Smooth muscle cell (in vitro differentiated cells): Measurements from ENCODE around the gene UGT2A1. TPM values are rescaled to one million over a fixed set of nuclear protein-coding genes. Genes with fewer than 3 reads are reported as not detected.
A peak's percentile ranks its signal among the peaks of the same experiment; 100 is the strongest.

Source experiments
- DNase-seq: peaks from one replicate; lab custom pipeline; 2025; ENCODE audit not compliant: unreplicated experiment; lab: John Stamatoyannopoulos, UW
- H2AFZ ChIP-seq: fragments of 200-600 bp; sonication (generic); 2 replicates; pipeline ENCODE4 v1.6.0; 2016; ENCODE audit warnings: antibody characterized with exemption, low read depth, mild to moderate bottlenecking
- H3F3A ChIP-seq: fragments of 200-600 bp; sonication (generic); 2 replicates; pipeline ENCODE4 v1.6.0; 2017; ENCODE audit warnings: antibody characterized with exemption, low read depth
- H3K27ac ChIP-seq: fragments of 200-600 bp; sonication (generic); 2 replicates; pipeline ENCODE4 v1.5.1; 2016; ENCODE audit warnings: low read depth, mild to moderate bottlenecking
- H3K27me3 ChIP-seq: fragments of 200-600 bp; sonication (generic); 2 replicates; pipeline ENCODE4 v1.6.1; 2016; ENCODE audit warnings: low read depth, mild to moderate bottlenecking
- H3K36me3 ChIP-seq: fragments of 200-600 bp; sonication (generic); 2 replicates; pipeline ENCODE4 v1.5.1; 2016; ENCODE audit warnings: low read depth
- H3K4me1 ChIP-seq: fragments of 200-600 bp; sonication (generic); 2 replicates; pipeline ENCODE4 v1.5.1; 2016; ENCODE audit warnings: low read depth
- H3K4me2 ChIP-seq: fragments of 200-600 bp; sonication (generic); 2 replicates; pipeline ENCODE4 v1.6.0; 2016; ENCODE audit warnings: mild to moderate bottlenecking
- H3K4me3 ChIP-seq: fragments of 200-600 bp; sonication (generic); 2 replicates; pipeline ENCODE4 v1.5.1; 2016; ENCODE audit warnings: mild to moderate bottlenecking
- H3K79me2 ChIP-seq: fragments of 200-600 bp; sonication (generic); 2 replicates; pipeline ENCODE4 v1.6.0; 2016; ENCODE audit warnings: low read depth, mild to moderate bottlenecking
- H3K9ac ChIP-seq: fragments of 200-600 bp; sonication (generic); 2 replicates; pipeline ENCODE4 v1.6.0; 2016; ENCODE audit warnings: low read depth
- H3K9me3 ChIP-seq: fragments of 200-600 bp; sonication (generic); replicated peaks from 2 replicates; pipeline ENCODE4 v1.5.1; 2016; ENCODE audit warnings: low read depth
- H4K20me1 ChIP-seq: fragments of 200-600 bp; sonication (generic); 2 replicates; pipeline ENCODE4 v1.6.0; 2016; ENCODE audit warnings: low read depth
- WGBS: methylation state at CpG from one replicate; pipeline ENCODE4 v1.1.7; 2016; ENCODE audit warnings: low lambda C conversion rate; 5-methylcytosine and 5-hydroxymethylcytosine counted together
- polyA plus RNA-seq: library from polyadenylated mRNA; unstranded; fragments of >200 nt; fragmentation: Nextera tagmentation; extraction: Ambion mirVana; gene quantifications from 2 replicates; pipeline ENCODE4 v1.2.1, GENCODE V29; 2016
- small RNA-seq: library from RNA; depleted of rRNA; stranded (forward); fragments of <200 nt; gene quantifications from one replicate; pipeline ENCODE3, GENCODE V24; 2014
- total RNA-seq: library from RNA; depleted of rRNA; stranded (reverse); fragments of >200 nt; gene quantifications from 2 replicates; pipeline ENCODE4 v1.2.3, GENCODE V29; 2014
- TF ChIP-seq, protein P1 (sequence below): fragments of 200-600 bp; sonication (generic); IDR thresholded peaks from 2 replicates; pipeline ENCODE4 v1.5.1; 2017; ENCODE audit warnings: borderline replicate concordance, mild to moderate bottlenecking, antibody characterized with exemption; ENCODE audit not compliant: insufficient read depth, poor library complexity, severe bottlenecking

UGT2A1 gene
- total and polyA plus RNA-seq, 2 experiments from 2014 or later, result not detected

DNA sequence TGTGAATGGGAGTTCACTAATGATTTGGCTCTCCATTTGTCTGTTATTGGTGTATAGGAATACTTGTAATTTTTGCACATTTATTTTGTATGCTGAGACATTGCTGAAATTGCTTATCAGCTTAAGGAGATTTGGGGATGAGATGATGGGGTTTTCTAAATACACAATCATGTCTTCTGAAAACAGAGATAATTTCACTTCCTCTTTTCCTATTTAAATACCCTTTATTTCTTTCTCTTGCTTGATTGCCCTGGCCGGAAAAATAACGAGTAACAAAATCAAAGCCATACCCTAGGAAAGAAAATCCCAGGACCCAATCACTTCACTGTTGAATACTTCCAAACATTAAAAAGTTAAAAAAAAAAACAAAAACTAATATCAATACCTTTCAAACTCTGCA, 89.6 kb downstream of the UGT2A1 start:
- Histone ChIP-seq H3K9ac (no peak overlapping the region), H3K4me3 (no peak overlapping the region), H3K27ac (no peak overlapping the region), H2AFZ (no peak overlapping the region), H4K20me1 (no peaks in the 10 kb centered on the region), H3K27me3 (no peaks in the 10 kb centered on the region), H3K4me1 (no peaks in the 10 kb centered on the region), H3K79me2 (no peaks in the 10 kb centered on the region), H3F3A (no peaks in the 10 kb centered on the region), H3K9me3 (no peaks in the 10 kb centered on the region), H3K36me3 (no peaks in the 10 kb centered on the region), H3K4me2 (no peak overlapping the region)
- WGBS, result 65% methylated on average over 2 of the region's 2 CpGs
- no peak for DNase-seq
- TF ChIP-seq, protein P1, sequence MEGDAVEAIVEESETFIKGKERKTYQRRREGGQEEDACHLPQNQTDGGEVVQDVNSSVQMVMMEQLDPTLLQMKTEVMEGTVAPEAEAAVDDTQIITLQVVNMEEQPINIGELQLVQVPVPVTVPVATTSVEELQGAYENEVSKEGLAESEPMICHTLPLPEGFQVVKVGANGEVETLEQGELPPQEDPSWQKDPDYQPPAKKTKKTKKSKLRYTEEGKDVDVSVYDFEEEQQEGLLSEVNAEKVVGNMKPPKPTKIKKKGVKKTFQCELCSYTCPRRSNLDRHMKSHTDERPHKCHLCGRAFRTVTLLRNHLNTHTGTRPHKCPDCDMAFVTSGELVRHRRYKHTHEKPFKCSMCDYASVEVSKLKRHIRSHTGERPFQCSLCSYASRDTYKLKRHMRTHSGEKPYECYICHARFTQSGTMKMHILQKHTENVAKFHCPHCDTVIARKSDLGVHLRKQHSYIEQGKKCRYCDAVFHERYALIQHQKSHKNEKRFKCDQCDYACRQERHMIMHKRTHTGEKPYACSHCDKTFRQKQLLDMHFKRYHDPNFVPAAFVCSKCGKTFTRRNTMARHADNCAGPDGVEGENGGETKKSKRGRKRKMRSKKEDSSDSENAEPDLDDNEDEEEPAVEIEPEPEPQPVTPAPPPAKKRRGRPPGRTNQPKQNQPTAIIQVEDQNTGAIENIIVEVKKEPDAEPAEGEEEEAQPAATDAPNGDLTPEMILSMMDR, result no peak

DNA sequence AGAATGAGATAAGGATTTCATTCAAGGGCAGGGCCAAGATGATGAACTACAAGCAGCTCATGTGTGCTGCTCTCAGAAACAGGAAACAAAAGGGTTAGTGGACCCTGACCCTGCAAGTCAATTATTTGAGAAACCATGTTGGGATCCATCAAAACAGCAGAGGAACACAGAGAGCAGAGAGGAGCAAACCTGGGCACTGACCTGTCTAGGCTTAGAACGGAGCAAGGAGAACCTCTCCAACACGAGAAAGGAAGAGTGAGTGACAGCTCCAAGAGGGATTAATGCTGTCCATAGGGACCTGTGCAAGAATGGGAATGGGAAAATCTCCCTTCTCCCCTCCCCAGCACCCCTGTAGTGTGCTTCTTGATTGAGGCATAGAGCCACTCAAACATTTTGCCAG, 103.4 kb downstream of the UGT2A1 start:
- H3K4me3 ChIP-seq, result no peak overlapping the region
- DNase-seq, result no peak

DNA sequence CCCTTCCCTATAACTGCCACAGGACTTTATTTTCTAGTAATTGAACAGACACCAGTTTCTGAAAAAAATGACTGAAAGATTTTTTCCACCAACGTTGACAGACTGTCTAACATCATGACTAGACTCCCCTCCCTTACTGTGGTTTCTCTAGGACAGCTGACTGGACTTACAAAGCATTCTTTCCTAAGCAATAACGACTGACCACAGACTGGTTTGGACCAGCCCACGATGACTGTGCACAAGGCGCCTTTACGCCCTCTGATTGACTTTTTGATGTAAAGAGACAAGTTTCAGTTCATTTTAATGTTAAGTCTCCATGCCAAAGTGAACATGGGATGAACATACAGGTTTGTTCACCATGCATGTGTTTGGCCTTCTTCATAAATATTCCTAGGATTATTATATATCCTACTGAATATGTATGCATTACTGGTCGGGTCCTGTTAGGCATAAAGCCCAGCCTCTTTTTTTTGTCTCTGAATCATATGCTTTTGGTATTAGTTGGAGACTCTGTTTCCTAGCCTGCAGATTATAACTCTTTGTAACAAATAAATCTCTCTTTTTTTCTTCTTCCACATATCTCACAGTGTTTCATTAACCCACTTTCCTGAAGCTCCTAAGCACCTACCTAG, 106.8 kb downstream of the UGT2A1 start:
- Histone ChIP-seq H2AFZ (no peak overlapping the region), H3K4me1 (peaks cover 5% of the 10 kb centered on the region), H3K79me2 (no peaks in the 10 kb centered on the region), H3K9ac (peak overlapping the region; percentile 85), H3F3A (no peaks in the 10 kb centered on the region), H4K20me1 (no peaks in the 10 kb centered on the region), H3K4me2 (peak overlapping the region; percentile 74), H3K27ac (peak overlapping the region; percentile 97), H3K36me3 (no peaks in the 10 kb centered on the region), H3K4me3 (peak overlapping the region; percentile 9), H3K9me3 (no peaks in the 10 kb centered on the region), H3K27me3 (no peaks in the 10 kb centered on the region)
- TF ChIP-seq, protein P1, result no peak
- DNase-seq, result no peak
- 9% methylated on average over 6 of the region's 6 CpGs for WGBS

More for the DNA sequence above, 103.4 kb downstream of the UGT2A1 start:
- Histone ChIP-seq H3K4me2 (no peak overlapping the region), H4K20me1 (no peaks in the 10 kb centered on the region), H3K36me3 (no peaks in the 10 kb centered on the region), H3K9ac (no peak overlapping the region), H3K27me3 (no peaks in the 10 kb centered on the region), H3F3A (no peaks in the 10 kb centered on the region), H3K27ac (no peak overlapping the region), H3K4me1 (peaks cover 5% of the 10 kb centered on the region), H3K79me2 (no peaks in the 10 kb centered on the region), H3K9me3 (no peaks in the 10 kb centered on the region), H2AFZ (no peak overlapping the region)
- WGBS, result 97% methylated on average over 2 of the region's 2 CpGs
- TF ChIP-seq, protein P1, result no peak

Small RNAs within 50 kb of the gene (small RNA-seq; reads per million reads assigned to genes)
- gene UGT2A2, result not detected

Other genes starting within 250 kb of the UGT2A1 start
- gene UGT2B4, start 157.3 kb downstream of the UGT2A1 start, total RNA-seq, result not detected in 2 replicates
- 0.11 TPM in 1 of 2 replicates, not detected in the other for gene UGT2B4, start 157.3 kb downstream of the UGT2A1 start, polyA plus RNA-seq
- gene UGT2A2, start 13.6 kb downstream of the UGT2A1 start, total RNA-seq, result not detected in 2 replicates
- gene UGT2A2, start 13.6 kb downstream of the UGT2A1 start, polyA plus RNA-seq, result not detected in 2 replicates
- gene SULT1B1, start 107.4 kb upstream of the UGT2A1 start, total RNA-seq, result 0.13 TPM in 1 of 2 replicates, not detected in the other
- 0.02 TPM in 1 of 2 replicates, not detected in the other for gene SULT1B1, start 107.4 kb upstream of the UGT2A1 start, polyA plus RNA-seq
- gene SULT1E1, start 206.9 kb upstream of the UGT2A1 start, total RNA-seq, result not detected in 2 replicates
- gene SULT1E1, start 206.9 kb upstream of the UGT2A1 start, polyA plus RNA-seq, result not detected in 2 replicates